ENCODE results near the gene TNNT3.

TNNT3 gene

DNA sequence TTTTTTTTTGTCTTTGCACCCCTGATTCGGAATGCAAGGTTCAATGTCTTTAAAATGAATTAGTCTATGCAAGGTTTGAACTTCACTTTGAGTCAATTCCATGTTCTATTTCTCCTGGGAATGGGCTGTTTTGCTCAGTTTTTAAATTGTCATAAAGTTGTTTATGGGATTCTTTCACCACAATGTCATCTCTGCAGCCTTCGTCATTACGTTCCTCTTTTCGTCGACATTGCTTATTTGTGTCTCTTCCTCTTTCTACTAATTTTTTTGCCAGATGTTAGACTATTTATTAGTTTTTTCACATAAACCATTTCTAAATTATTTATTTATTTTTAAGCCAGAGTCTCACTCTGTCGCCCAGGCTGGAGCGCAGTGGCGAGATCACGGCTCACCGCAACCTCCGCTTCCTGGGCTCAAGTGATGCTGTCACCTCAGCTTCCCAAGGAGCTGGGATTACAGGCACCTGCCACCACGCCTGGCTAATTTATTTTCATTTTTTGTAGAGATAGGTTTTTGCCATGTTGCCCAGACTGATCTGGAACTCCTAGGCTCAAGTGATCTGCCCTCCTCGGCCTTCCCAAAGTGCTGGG is 7.1 kb upstream of the TNNT3 start:
- no peak overlapping the region for H3K9ac ChIP-seq (ENCODE audit: low read depth, low read length)
- H3K4me3 ChIP-seq (ENCODE audit: low read depth, low read length), result no peak overlapping the region
- H3K9me3 ChIP-seq (ENCODE audit: control insufficient read depth, insufficient read depth, low read length), result no peaks in the 10 kb centered on the region
- no peaks in the 10 kb centered on the region for H3K27me3 ChIP-seq (ENCODE audit: control insufficient read depth, insufficient read depth, low read length)
- H3K4me1 ChIP-seq (ENCODE audit: control insufficient read depth, insufficient read depth, low read length), result peaks cover 2% of the 10 kb centered on the region
- no peaks in the 10 kb centered on the region for H3K36me3 ChIP-seq (ENCODE audit: control insufficient read depth, insufficient read depth, low read length)

DNA sequence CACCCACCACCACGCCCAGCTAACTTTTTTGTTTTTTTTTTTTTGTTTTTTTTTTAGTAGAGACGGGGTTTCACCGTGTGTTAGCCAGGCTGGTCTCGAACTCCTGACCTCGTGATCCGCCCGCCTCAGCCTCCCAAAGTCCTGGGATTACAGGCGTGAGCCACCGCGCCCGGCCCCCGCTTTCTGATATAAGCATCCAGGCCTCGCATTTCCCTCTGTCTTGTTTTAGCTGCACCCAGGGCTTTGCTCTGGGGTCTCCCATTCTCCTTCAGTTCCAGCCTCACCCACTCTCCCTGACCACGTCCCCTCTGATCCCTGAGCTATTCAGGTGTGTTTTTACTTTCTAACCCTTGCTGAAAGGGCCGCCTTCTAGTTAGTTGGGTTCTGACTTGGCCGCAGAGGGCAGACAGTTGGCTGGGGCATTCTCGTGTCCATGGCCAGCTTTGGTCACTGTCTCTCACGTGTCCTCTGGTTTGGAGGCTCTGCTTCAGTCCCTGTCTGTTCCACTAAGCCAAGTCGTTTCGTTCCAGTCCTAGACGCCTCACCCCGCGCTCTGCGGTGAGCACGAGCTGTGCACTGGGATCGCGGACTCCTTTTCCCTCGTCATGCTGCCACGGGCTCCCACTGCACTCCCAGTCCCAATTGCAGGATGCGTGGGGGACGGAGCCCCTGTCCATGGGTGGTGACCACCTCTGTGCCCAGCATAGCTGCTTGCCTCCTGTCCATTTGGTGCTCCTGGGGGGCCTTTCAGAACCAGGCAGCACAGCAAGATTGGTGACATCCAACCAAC is 6.0 kb upstream of the TNNT3 start:
- Histone ChIP-seq H3K4me1 (ENCODE audit: control insufficient read depth, insufficient read depth, low read length) (peaks cover 2% of the 10 kb centered on the region), H3K27me3 (ENCODE audit: control insufficient read depth, insufficient read depth, low read length) (no peaks in the 10 kb centered on the region), H3K4me3 (ENCODE audit: low read depth, low read length) (no peak overlapping the region), H3K36me3 (ENCODE audit: control insufficient read depth, insufficient read depth, low read length) (no peaks in the 10 kb centered on the region), H3K9ac (ENCODE audit: low read depth, low read length) (no peak overlapping the region), H3K9me3 (ENCODE audit: control insufficient read depth, insufficient read depth, low read length) (no peaks in the 10 kb centered on the region)

DNA sequence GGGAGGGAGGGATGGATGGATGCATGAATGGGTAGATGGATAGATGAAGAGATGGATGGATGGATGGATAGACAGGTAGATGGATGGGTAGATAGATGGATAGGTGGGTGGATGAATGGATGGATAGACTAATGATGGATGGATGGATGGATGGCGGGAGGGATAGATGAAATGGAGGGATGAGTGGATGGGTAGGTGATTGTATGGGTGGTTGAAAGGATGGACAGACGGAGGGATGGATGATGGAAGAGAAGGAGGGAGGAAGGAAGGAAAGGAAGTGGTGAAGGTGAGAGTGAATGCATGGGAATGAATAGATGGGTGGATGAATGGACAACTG is 3.7 kb upstream of the TNNT3 start:
- Histone ChIP-seq H3K36me3 (ENCODE audit: control insufficient read depth, insufficient read depth, low read length) (no peaks in the 10 kb centered on the region), H3K27me3 (ENCODE audit: control insufficient read depth, insufficient read depth, low read length) (no peaks in the 10 kb centered on the region), H3K4me1 (ENCODE audit: control insufficient read depth, insufficient read depth, low read length) (no peaks in the 10 kb centered on the region), H3K4me3 (ENCODE audit: low read depth, low read length) (no peak overlapping the region), H3K9ac (ENCODE audit: low read depth, low read length) (no peak overlapping the region), H3K9me3 (ENCODE audit: control insufficient read depth, insufficient read depth, low read length) (no peaks in the 10 kb centered on the region)

DNA sequence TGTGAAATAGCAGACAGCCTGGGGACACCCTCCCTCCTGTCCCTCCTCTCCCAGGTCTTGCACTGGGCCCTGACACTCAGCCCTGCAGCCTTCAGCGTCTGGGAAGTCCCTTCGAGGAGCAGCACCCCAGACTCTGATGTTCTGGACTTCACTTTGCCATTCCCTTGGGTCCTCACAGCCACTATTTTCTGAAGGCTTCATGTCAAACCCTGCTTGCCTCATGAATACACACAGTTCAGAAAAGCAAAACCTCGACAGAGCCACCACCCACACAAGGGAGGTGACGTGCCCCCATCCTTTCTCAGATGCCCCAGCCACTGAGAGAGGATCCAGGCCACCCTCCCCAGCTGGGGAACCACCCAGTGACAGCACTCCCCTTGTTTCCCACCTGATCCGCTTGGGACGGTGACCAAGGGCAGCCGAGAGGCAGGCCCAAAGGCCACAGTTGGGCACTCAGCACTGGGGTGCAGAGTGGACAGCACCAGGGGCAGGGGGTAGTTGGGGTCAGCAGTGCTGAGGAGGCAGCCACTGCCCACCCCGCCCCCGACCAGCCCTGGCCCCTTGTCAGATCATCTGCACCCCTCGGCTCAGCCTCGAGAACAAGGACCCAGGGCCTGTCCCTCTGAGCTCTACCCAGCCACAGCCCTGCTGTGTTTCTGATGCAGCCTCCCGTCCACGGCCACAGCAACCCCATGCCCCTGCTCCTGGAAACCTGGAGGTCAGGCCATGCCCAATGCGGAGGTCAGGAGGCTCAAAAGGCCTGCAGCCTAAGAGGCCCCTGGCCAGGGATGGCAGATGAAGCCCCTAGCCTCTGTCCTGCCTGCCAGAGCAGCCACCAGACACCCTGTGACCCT is 3.1 kb upstream of the TNNT3 start:
- no peak overlapping the region for H3K4me3 ChIP-seq (ENCODE audit: low read depth, low read length)
- no peaks in the 10 kb centered on the region for H3K9me3 ChIP-seq (ENCODE audit: control insufficient read depth, insufficient read depth, low read length)
- H3K36me3 ChIP-seq (ENCODE audit: control insufficient read depth, insufficient read depth, low read length), result no peaks in the 10 kb centered on the region
- H3K9ac ChIP-seq (ENCODE audit: low read depth, low read length), result peak overlapping the region; percentile 24
- H3K27me3 ChIP-seq (ENCODE audit: control insufficient read depth, insufficient read depth, low read length), result no peaks in the 10 kb centered on the region
- no peaks in the 10 kb centered on the region for H3K4me1 ChIP-seq (ENCODE audit: control insufficient read depth, insufficient read depth, low read length)

DNA sequence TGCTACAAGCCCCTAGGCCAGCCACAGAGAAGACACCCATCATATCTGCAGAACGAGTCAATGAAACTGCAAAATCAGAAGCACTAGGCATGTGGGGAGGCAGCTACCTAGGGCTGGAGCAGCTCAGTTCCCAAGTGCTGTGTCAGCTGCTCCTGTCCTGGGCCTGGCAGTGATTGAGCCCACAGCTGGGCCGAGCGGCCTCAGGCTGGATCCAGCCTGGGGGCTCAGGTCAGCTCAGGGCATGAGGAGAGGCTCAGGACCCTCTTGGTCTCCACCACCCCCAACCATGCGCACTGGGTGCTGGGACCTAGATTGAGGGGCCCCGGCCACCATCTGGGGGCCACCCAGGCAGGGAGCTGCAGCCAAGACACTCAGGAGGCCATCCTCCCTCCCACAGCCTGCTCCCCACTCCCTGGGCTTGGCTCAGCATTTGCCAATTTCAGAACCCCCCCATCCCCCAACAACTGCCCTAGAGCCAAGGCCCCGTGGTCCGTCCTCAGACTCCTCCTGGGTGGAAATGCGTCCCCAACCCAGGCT is 2.4 kb upstream of the TNNT3 start:
- Histone ChIP-seq H3K36me3 (ENCODE audit: control insufficient read depth, insufficient read depth, low read length) (no peaks in the 10 kb centered on the region), H3K4me1 (ENCODE audit: control insufficient read depth, insufficient read depth, low read length) (no peaks in the 10 kb centered on the region), H3K9me3 (ENCODE audit: control insufficient read depth, insufficient read depth, low read length) (no peaks in the 10 kb centered on the region), H3K27me3 (ENCODE audit: control insufficient read depth, insufficient read depth, low read length) (no peaks in the 10 kb centered on the region), H3K9ac (ENCODE audit: low read depth, low read length) (peak overlapping the region; percentile 24), H3K4me3 (ENCODE audit: low read depth, low read length) (no peak overlapping the region)

DNA sequence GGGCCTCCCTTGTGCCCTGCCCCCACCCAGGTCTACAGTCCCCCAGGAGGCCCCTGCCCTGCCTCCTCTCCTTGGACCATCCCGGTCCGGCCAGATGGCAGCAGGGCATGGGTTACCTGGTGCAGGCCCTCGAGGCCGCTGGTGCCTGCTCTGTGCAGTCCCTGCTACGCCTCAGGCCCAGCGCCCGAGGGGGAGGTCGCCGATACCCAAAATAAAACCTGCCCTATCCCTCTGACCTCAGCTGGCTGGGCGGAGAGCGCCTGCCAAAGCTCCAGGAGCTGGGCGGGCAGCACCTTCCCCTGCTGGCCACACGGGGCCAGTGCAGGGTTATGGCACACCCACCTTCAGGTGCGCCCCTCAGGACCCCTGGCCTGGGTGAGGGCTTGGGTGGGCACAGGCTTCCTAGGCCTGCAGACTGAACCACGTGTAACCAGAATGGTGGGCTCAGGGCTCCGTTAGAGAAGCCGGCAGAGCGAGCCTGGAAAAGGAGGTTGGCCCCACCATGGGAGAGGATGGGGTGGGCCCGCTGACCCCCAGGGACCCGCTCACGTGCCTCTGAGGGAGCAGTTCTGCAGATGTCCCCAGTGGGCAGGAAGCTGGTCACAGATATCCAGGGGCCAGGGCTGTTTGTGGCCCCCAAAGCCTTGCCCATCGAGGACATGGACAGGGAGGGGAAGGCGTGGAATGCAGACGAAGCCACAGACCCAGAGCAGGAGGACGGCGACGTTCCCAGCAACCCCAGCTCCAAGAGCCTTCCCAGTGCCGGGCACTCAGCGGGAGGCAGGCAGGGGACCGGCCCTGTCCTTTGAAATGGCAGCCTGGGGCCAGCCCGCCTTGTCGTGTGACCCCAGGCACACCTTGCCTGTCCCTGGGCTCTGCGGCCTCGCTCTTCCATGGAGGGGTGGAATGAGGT is 1.7 kb upstream of the TNNT3 start:
- Histone ChIP-seq H3K4me3 (ENCODE audit: low read depth, low read length) (no peak overlapping the region), H3K36me3 (ENCODE audit: control insufficient read depth, insufficient read depth, low read length) (no peaks in the 10 kb centered on the region), H3K9ac (ENCODE audit: low read depth, low read length) (peak overlapping the region; percentile 24), H3K27me3 (ENCODE audit: control insufficient read depth, insufficient read depth, low read length) (no peaks in the 10 kb centered on the region), H3K9me3 (ENCODE audit: control insufficient read depth, insufficient read depth, low read length) (no peaks in the 10 kb centered on the region), H3K4me1 (ENCODE audit: control insufficient read depth, insufficient read depth, low read length) (no peaks in the 10 kb centered on the region)

DNA sequence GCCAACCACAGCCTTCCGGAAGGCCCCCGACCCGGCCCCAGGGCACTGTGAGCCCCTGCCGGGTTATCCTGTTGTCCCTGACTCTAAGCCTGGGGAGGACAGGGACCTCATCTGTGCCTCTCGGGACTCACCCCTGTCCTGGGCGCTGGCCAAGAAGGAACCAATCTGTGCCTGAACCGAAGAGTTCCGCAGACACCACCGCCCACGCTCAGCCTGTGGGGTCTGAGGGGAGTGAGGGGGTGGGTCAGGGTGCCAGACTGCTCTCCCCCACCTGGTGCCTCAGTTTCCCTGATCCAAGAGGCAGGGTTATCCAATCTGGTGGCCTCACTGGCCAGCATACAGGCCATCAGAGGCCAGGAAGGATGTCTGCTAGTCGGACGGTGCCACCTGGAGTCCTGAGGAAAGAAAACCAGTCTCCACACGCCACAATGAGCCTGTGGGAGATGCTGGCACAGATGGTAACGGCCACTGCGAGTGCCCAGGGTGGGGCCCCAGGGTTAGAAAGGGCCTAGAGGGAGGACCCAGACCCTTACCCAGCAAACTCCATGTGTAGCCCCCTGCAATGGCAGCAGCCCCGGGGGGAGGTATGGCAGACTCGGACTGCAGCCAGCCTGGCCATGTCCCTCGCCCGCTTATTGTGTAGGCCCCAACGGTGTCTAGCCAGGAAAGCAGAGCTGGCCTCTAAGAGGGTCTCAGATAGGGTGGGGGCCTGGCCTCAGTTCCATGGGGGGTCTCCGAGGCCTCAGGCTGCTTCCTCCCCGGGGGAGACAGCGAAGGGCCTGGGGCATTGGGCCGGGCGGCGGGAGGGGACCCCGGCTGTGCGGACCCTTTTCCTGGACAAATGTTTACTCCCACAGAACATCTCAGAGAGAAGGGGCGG is 827 bp upstream of the TNNT3 start:
- no peaks in the 10 kb centered on the region for H3K36me3 ChIP-seq (ENCODE audit: control insufficient read depth, insufficient read depth, low read length)
- no peak overlapping the region for H3K9ac ChIP-seq (ENCODE audit: low read depth, low read length)
- no peaks in the 10 kb centered on the region for H3K9me3 ChIP-seq (ENCODE audit: control insufficient read depth, insufficient read depth, low read length)
- no peaks in the 10 kb centered on the region for H3K27me3 ChIP-seq (ENCODE audit: control insufficient read depth, insufficient read depth, low read length)
- no peaks in the 10 kb centered on the region for H3K4me1 ChIP-seq (ENCODE audit: control insufficient read depth, insufficient read depth, low read length)
- H3K4me3 ChIP-seq (ENCODE audit: low read depth, low read length), result no peak overlapping the region

DNA sequence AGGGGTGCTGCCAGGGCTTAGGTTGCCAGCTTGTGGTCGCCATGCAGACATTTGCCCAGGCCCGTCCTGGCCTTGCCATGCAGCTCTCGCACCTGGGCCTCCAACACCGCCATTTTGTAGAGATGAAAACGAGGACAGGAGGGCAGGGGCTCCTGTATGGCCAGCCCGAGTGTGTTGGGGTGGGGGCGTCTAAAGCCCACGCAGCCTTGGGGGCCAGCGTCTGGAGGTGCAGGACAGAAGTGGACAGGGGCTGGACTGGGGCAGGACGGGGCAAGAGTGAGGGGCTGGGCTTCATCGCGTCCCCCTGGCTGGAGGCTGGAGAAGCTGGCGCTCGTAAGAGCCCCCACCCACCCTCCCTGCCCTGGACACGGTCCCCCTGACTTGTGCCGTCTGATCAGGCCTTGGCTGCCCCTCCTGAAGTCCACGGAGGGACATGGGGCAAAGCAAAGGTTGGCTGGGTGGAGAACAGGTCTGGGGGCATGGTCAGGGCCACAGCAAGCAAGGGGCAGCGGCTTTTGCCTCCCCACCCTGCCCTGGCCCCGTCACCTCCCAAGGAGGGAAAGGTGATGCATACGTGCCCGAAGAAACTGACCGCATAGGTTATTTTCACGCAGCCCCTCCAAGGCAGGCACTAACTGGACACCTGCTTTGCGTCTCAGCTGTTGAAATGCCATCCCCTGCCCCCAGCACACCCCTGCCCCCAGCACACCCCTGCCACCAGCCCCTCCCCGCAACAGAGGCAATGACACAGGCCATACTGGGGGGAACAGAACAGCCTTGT is 815 bp downstream of the TNNT3 start:
- no peak overlapping the region for H3K9ac ChIP-seq (ENCODE audit: low read depth, low read length)
- H3K4me1 ChIP-seq (ENCODE audit: control insufficient read depth, insufficient read depth, low read length), result no peaks in the 10 kb centered on the region
- no peaks in the 10 kb centered on the region for H3K36me3 ChIP-seq (ENCODE audit: control insufficient read depth, insufficient read depth, low read length)
- no peaks in the 10 kb centered on the region for H3K27me3 ChIP-seq (ENCODE audit: control insufficient read depth, insufficient read depth, low read length)
- no peak overlapping the region for H3K4me3 ChIP-seq (ENCODE audit: low read depth, low read length)
- H3K9me3 ChIP-seq (ENCODE audit: control insufficient read depth, insufficient read depth, low read length), result no peaks in the 10 kb centered on the region

DNA sequence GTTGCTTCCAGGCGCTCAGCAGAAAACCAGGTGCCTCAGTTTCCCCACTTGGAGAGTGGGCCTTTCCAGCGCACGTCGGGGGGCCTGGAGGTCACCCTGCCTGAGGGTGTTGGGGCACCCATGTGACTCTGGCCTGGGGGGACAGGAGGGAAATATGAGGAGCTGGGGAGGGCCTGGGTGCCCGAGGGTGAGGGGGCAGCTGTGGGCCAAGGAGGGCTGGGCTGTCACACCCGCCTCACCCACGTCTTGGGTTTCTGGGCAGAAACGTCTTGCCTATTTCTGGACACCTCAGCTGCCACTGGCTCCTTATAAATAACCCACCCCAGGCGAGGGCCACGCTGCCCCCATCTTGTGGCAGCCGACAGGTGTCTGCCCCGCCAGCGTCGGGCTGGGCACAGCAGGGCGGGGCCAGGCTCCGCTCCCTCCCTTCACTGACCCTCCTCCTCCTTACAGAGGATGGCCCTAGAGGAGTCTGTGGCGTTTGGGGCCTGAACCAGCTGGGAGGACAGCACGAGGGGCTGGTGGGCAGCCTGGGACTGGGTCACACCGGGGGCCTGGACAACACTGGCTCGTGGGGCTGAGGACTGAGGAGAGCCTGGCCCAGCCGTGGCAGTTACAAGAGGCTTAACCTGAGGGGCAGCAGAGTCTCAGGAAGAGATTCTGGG is 1.5 kb downstream of the TNNT3 start:
- no peaks in the 10 kb centered on the region for H3K36me3 ChIP-seq (ENCODE audit: control insufficient read depth, insufficient read depth, low read length)
- H3K9ac ChIP-seq (ENCODE audit: low read depth, low read length), result no peak overlapping the region
- no peaks in the 10 kb centered on the region for H3K27me3 ChIP-seq (ENCODE audit: control insufficient read depth, insufficient read depth, low read length)
- H3K9me3 ChIP-seq (ENCODE audit: control insufficient read depth, insufficient read depth, low read length), result no peaks in the 10 kb centered on the region
- H3K4me3 ChIP-seq (ENCODE audit: low read depth, low read length), result no peak overlapping the region
- H3K4me1 ChIP-seq (ENCODE audit: control insufficient read depth, insufficient read depth, low read length), result no peaks in the 10 kb centered on the region

Data from iPS-15b (cell line).